HG02852 (cell line): ENCODE results near the gene RYR2.
"Not testable (repeated sequence)": the region's sequence is repeated elsewhere in the genome, so short reads cannot be mapped to it uniquely, and the experiment has no call there.

ENCODE experiments used
- ATAC-seq: cut with Tn5 transposase; IDR thresholded peaks from one replicate; pipeline ENCODE4 v1.9.1; 2021; ENCODE audit warnings: mild to moderate bottlenecking, moderate library complexity; ENCODE audit not compliant: unreplicated experiment

The RYR2 gene

GRCh38 chr1:237814319-237814924 lies 772.4 kb downstream of the RYR2 start:
- ATAC-seq, result no peak

- no peak for ATAC-seq
These were observed 775.3 kb downstream of the RYR2 start for GRCh38 chr1:237817277-237817676.

DNA sequence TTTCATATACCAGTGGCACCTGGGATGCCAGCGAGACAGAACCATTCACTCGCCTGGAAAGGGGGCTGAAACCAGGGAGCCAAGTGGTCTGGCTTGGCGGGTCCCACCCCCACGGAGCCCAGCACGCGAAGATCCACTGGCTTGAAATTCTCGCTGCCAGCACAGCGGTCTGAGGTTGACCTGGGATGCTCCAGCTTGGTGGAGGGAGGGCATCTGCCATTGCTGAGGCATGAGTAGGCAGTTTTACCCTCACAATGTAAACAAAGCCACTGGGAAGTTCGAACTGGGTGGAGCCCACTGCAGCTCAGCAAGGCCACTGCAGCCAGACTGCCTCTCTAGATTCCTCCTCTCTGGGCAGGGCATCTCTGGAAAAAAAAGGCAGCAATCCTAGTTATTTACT lies 778.6 kb downstream of the RYR2 start:
- ATAC-seq, result not testable (repeated sequence)

DNA sequence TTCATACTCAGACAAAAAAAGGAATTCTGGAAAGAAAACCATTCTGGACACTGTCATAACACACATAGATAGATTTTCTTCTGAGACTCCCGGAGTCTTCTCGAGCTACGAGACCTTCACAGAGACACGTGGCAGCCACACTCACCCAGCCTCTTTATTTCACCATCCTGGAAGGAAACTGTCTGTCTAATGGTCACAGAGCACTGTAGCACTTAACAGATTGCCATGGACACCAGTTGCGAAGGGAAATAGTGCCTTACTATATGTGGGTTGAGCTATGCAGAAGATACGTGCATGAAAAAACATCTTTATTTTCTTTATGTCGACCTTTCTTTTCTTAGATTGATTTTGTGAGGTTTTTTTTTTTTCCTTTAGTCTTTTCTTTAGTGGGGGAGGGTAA lies 790.9 kb downstream of the RYR2 start:
- no peak for ATAC-seq

DNA sequence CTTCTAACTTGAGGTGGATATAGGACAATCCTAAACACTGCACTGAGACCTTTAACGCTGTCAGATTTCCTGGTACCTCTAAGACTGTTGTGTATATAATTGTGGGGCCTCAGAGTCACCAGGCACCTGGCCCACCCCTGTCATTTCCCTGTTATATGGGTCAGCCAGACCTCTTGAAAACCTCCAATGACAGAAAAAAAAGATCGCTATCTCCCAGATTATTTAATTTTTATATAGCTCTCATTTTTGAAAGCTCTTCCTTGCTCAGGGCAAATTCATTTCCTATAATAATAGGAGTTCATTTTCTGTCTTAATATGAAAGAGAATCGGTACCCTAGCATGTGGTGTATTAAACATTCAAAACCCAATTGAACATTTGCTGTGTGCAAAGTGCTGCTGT lies 792.1 kb downstream of the RYR2 start:
- no peak for ATAC-seq

DNA sequence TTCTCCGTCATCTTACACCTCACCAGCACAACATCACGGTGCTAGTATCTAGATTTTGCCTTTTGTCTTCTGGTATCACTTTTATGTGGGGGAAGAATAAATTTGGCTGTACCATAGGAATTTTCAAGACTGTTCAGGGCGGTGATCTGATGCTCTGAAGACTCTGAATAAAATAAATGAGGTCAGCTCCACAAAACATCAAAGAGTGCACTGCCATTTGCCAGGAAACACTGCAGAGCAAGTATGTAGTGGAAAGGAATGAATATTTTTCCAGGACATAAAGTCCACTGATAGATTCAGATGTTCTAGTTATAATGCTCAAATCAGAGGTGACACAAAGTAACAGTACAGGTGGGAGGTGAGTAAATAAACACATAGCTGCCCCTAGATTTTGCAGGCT lies 792.5 kb downstream of the RYR2 start:
- ATAC-seq, result no peak

- ATAC-seq, result no peak
These were observed 796.3 kb downstream of the RYR2 start for GRCh38 chr1:237838320-237838719.

DNA sequence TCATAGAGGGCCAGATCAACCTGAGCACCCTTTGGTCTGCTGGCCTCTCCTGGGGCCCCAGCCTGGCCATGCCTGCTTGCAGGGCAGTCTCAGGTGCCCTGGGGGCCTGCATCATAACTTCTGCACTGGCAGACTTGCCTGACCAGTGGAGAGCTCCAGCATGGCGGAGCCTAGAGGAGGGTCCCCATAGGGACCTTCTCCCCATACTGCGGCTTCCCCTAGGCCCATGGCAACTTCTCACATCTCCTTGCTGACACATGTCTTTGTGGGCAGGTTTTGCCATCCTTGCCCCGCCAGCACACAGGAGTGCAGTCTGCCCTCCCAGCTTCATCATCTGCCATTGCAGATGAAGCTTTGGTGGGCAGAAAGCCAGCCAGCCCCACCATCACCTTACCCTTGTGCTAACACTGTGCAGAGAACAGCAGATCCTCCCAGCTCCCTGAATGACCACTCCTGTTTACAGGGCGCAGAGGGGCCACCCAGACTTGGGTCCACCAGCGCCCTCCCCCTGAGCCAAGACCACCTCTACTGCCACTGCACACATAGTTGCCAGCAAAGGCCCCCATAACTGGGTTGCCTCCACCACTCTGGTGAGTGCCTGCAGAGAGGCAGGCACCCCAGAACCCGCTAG lies 797.0 kb downstream of the RYR2 start:
- ATAC-seq, result no peak

GRCh38 chr1:237841485-237841884 lies 799.5 kb downstream of the RYR2 start:
- no peak for ATAC-seq

DNA sequence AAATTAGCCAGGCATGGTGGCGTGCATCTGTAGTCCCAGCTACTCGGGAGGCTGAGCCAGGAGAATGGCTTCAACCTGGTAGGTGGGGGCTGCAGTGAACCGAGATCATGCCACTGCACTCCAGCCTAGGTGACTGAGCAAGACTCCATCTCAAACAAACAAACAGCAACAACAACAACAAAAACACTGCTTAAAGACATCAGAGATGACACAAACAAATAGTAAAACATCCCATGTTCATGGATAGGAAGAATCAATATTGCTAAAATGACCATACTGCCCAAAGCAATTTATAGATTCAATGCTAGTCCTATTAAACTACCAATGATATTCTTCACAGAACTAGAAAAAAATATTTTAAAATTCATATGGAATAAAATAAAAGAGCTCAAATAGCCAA lies 801.5 kb downstream of the RYR2 start:
- not testable (repeated sequence) for ATAC-seq

DNA sequence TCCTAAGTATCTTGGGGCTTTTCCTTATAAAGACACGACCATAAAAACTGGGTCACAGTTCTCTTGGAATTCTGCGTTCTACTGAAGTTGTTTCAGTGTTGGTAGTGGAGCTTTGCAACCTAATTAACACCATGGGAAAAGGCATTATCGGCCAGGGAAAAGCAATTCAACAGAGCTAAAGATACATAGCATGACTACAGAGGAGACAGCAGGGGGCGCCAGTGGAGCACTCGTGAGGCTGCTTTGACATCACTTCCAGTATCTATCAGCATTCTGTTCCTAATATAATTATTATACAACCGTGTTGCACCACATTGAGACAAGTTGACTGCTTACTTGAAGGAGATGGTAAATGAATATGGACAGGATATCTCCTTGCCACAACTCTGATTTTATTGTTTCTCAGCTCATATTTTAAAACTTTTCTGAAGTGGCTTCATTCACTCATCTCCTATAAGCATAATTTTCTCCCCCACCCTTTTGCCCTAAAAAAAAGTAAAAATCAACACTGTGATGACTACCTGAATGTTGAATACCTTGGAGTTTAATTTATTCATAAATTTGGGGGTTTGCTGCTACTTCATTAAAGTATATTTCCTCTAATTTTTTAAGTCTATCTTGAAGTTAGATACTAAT lies 809.3 kb downstream of the RYR2 start:
- peak; percentile 65 for ATAC-seq

DNA sequence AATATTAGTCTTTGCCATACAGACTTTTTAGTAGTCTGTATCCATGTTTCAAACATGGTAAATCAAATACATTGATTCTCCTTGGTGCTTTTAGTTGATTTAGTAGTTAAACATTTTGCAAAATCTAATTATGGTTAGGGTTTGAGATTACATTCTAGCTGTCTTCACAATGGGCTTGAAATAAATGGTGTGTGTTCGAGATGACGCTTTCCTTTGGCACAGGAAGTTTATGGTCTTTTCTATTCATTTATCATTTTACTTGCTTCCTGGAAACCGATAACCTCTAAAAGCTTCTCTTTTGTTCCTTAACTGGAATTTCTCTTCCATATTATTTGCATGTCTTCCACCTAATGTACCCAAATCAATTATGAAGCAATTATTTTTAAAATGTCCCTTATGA lies 810.4 kb downstream of the RYR2 start:
- ATAC-seq, result no peak

GRCh38 chr1:237857455-237857854 lies 815.5 kb downstream of the RYR2 start:
- no peak for ATAC-seq

DNA sequence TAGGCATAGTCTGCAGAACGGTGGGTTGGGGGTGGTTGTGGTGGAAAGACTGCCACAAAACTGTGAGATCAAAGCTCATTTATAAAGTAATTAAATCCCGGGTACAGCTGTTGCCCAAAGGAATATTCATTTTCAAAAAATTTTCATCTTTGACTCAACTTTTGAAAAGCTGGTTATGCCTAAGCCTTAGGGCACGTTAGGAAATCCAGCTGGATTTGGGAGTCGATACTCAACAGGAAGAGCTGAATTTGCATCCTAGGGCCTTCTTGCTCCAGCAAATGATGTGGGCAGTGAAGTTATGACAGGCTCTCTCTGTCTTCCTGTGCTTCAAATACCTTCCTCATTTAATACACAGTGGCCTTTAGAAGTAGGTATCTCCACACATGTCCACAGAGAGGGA lies 817.0 kb downstream of the RYR2 start:
- ATAC-seq, result no peak

- ATAC-seq, result no peak
These were observed 820.0 kb downstream of the RYR2 start for GRCh38 chr1:237861944-237862343.

- ATAC-seq, result no peak
These were observed 821.2 kb downstream of the RYR2 start for GRCh38 chr1:237863234-237863633.

DNA sequence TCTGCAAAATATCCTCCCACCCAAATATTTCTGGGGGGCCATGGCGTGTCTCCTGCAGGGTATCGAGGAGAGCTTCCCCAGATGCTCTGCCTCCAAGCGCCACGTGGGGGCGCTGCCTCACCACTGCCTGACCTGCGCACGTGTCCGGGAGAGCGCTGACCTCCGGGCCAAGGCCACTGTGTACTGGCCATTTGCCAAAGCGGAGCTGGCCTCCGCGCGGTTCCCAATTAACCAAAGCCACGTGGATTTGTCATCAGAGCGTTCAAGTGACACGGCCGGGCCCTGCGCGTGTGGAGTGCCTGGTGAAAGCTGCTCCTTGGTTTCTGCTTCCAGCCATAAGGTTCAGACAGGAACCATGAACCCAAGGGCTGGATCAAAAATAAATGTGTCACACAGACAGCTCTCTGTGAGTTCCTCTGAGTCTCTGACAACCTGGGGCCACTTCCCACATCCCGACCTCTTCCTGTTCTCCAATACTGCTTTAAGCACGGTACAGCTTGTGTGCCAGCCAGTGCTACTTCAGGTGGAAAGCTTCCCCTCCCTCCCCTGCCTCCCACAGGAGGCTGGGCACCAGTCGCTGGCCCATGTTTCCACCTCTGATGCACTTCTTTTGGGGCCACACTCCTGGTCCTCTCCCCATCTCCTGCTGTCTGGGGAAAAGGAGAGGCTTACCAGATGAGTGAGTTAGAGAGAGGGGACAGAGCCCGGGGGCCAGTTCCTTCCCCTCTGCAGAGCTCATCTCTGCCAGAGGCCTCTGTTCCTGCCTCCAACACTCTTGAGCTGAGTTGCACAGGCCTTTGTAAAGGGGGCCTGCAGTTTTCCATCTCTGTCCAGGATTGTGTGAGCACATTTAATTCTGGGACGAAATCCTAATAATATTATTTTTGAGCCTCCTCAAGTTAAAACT lies 822.6 kb downstream of the RYR2 start:
- ATAC-seq, result peak; percentile 55

DNA sequence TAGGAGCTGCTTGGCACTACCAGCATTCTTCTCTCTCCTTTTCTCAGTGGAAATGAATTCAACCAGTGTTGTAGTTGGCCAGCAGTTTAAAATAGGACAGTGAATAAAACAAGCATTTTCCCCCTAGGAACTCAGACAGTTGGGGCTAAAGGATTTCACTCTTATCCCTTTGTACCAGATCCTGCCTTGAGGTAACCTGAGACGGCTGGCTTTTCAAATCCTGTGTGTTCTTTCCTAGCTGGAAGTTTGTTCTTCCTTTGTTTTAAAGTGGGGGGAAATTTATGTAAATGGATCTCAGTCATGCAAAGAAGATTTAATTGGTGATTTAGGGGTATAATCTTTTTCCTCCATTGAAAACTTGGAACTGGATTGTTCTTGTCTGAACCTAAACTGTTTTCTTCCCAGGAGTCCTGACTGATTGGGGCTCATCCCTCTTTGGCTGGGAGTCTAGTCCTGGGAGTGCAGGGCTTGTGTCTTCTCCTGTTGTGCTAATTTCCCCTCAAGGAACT lies 825.5 kb downstream of the RYR2 start:
- no peak for ATAC-seq

DNA sequence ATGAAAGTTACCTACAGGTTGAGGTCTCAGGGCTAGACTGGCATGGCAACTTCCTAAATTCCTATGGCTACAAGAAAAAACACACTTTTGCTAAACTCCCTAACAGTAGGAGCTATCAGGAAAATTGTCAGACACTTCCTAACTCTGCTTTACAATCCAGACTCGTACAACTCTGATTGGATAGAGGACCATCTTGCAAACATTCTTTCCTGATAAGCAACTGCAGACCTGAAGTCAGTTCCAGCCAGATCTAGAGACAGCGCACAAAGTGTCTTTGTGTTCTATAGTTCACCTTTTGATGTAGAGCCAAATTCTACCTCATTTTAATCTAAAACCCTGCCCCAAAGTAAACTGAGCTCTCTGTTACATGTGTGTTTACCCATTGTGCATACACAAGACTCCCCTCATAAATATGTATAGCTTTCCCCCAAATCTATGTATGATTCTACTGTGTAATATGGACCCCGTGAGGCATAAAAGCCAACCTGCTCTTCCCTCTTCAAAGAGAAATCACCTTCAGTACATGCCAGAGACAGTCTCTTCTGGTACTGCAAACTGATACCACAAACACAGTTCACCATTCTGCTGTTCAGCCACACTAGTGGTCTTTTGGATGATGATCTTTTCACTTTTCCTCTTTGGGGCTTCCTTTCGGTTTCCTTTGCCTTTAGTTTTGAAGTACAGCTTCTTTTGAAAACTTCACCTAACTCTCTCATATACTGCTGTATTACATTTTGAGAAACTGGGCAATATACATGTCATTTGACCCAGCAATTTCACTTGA lies 827.0 kb downstream of the RYR2 start:
- ATAC-seq, result no peak

DNA sequence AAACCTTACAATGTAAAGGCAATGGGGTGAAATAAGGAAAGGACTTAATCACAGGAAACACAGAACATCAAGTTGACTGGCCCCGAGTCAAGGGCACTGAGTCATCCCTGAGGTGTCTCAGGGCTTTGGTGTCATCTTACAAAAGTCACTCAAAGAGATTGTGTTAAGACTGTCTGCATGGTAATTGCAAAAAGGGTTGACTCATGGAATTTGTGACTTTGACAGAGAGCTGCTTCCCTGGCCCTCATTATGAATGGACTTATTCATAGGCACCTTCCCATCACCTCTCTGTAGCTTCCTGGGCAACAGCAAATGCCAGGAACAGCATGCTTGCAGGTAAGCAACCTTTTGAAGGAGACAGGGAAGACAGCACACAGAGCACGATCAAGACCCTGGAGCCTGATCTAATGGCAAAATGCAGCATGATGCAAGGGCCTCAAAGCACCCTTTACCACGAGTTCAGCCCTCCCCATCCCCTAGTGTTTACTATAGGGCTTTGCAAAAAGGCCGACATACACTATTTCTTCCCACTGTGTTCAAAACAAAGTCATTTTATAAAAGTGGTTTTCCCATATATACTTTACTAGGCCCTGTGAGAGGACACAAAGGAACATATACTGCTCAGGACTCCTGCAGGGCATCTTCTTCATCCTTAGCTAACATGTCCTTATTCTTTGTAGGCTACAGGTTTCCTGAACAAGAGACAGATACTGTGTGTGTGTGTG lies 831.7 kb downstream of the RYR2 start:
- no peak for ATAC-seq
